Measurements from ENCODE around the gene DPM2.

DPM2 gene

DNA sequence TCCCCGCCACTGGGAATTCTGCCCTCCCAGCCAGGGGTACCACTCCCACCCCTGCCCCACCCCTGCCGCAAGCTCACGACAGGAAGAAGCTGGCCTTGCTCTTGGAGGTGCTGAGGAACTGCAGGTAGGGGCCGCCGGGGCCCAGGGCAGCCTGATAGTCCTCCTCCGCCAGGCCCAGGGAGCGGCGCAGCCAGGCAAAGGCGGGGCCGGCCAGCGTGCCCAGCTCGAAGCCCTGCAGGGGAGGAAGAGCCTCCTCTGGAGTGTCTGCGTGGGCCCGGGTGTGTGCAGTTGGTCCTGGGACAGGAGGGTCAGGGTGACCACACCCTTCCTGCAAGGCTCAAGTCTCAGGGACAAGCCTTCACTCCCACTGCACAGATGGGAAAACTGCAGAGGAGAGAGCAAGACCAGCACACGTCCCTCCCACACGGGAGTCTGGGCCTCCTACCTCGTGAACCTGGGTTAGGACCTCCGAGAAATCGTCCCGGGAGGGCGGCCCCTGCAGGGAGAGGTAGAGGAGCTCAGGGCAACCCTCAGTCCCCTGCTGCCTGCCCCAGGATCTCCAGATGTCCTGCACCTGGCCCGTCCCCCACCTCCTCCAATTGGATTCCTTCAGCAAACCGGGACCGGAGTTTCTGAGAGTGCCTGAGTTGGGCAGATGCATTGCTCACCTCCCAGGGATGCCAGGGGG lies 9.5 kb downstream of the DPM2 start:
- Histone ChIP-seq H3K27ac (replicated peaks) (no peak overlapping the region), H3K4me3 (replicated peaks; ENCODE audit: insufficient read depth, low read length) (no peak overlapping the region), H3K27me3 (ENCODE audit: insufficient read depth, poor library complexity, severe bottlenecking) (peaks cover 33% of the 10 kb centered on the region)
- no peak for TF ChIP-seq POLR2AphosphoS5 (IDR thresholded peaks at IDR 0.05; ENCODE audit: low read depth)
- TF ChIP-seq GABPA (IDR thresholded peaks at IDR 0.05; ENCODE audit: low read depth) = no peak
- no peak for TF ChIP-seq SPI1 (IDR thresholded peaks at IDR 0.05; ENCODE audit: borderline replicate concordance, low read depth)
- no peak for TF ChIP-seq CTCF (IDR thresholded peaks at IDR 0.05; ENCODE audit: insufficient read depth, low read length)
- TF ChIP-seq REST (IDR thresholded peaks at IDR 0.05; ENCODE audit: insufficient replicate concordance, low read depth) = no peak
- DNase-seq (ENCODE audit: low read depth in 1 of 2, low spot score in 1 of 2) = no peak

- DNase-seq (ENCODE audit: low read depth in 1 of 2, low spot score in 1 of 2) = no peak
- Histone ChIP-seq H3K27me3 (ENCODE audit: insufficient read depth, poor library complexity, severe bottlenecking) (peaks cover 35% of the 10 kb centered on the region), H3K27ac (replicated peaks) (no peak overlapping the region), H3K4me3 (replicated peaks; ENCODE audit: insufficient read depth, low read length) (no peak overlapping the region)
- TF ChIP-seq GABPA (IDR thresholded peaks at IDR 0.05; ENCODE audit: low read depth) (no peak), CTCF (IDR thresholded peaks at IDR 0.05; ENCODE audit: insufficient read depth, low read length) (no peak), REST (IDR thresholded peaks at IDR 0.05; ENCODE audit: insufficient replicate concordance, low read depth) (no peak), SPI1 (IDR thresholded peaks at IDR 0.05; ENCODE audit: borderline replicate concordance, low read depth) (no peak), POLR2AphosphoS5 (IDR thresholded peaks at IDR 0.05; ENCODE audit: low read depth) (no peak)
Observed at GRCh38 chr9:127927201-127927987, 10.3 kb downstream of the DPM2 start.

- no peak overlapping the region for H3K4me3 ChIP-seq (replicated peaks; ENCODE audit: insufficient read depth, low read length)
- TF ChIP-seq GABPA (IDR thresholded peaks at IDR 0.05; ENCODE audit: low read depth) = no peak
- no peak for TF ChIP-seq POLR2AphosphoS5 (IDR thresholded peaks at IDR 0.05; ENCODE audit: low read depth)
- no peak for TF ChIP-seq REST (IDR thresholded peaks at IDR 0.05; ENCODE audit: insufficient replicate concordance, low read depth)
- TF ChIP-seq CTCF (IDR thresholded peaks at IDR 0.05; ENCODE audit: insufficient read depth, low read length) = no peak
- no peak for TF ChIP-seq SPI1 (IDR thresholded peaks at IDR 0.05; ENCODE audit: borderline replicate concordance, low read depth)
- DNase-seq (ENCODE audit: low read depth in 1 of 2, low spot score in 1 of 2) = no peak
- peaks cover 35% of the 10 kb centered on the region for H3K27me3 ChIP-seq (ENCODE audit: insufficient read depth, poor library complexity, severe bottlenecking)
- H3K27ac ChIP-seq (replicated peaks) = no peak overlapping the region
Observed at GRCh38 chr9:127926906-127927200, 10.8 kb downstream of the DPM2 start.
